ENCODE data around the gene GPC1.
A peak's percentile ranks its signal among the peaks of the same experiment; 100 is the strongest.
"Not testable (repeated sequence)": the region's sequence is repeated elsewhere in the genome, so short reads cannot be mapped to it uniquely, and the experiment has no call there.

GPC1 gene, protein sequence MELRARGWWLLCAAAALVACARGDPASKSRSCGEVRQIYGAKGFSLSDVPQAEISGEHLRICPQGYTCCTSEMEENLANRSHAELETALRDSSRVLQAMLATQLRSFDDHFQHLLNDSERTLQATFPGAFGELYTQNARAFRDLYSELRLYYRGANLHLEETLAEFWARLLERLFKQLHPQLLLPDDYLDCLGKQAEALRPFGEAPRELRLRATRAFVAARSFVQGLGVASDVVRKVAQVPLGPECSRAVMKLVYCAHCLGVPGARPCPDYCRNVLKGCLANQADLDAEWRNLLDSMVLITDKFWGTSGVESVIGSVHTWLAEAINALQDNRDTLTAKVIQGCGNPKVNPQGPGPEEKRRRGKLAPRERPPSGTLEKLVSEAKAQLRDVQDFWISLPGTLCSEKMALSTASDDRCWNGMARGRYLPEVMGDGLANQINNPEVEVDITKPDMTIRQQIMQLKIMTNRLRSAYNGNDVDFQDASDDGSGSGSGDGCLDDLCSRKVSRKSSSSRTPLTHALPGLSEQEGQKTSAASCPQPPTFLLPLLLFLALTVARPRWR
- 0 to 1.7 (median 1.3) reads per million in 4 donors for total RNA-seq

DNA sequence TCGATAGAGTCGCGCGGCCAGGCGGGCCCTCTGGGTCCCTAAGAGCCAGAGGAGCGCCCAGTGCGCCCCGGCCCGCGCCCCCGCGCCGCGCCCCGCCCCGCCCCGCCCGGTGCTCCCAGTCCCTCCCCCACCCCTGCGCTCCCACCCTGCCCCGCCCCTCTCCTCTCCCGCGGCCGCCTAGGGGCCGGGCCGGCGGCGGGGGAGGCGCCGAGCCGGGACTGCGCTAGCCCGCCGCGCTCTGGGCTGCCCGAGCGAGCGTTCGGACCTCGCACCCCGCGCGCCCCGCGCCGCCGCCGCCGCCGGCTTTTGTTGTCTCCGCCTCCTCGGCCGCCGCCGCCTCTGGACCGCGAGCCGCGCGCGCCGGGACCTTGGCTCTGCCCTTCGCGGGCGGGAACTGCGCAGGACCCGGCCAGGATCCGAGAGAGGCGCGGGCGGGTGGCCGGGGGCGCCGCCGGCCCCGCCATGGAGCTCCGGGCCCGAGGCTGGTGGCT lies at the start of gene GPC1:
Gene GPC1 (plus strand): TSS at position 207 of the 491 bp plus-strand sequence. CDS start 256 bp downstream, at position 463.
- peak; percentile 29 to 61 (median 45) for DNase-seq

DNA sequence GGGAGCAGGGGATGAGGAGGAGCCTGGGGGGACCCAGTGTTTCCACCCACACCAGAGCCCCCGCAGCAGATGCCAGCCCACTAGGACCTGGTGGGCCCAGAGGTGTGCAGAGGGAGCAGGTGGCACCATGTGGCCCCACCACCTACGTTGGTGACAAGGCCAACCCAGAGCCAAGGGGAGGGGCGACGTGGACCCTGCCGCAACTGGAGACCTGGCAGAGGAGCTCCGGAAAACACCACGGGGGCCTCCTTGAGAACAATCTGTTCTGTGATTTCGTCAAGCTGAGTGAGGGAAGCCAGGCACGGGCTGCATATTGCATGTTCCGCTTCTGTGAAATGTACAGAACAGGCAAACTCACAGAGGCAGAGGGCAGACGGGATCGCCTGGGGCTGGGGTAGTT lies 49.1 kb upstream of the GPC1 start:
- peak in 1 of 5 donors; percentile 1 for DNase-seq

DNA sequence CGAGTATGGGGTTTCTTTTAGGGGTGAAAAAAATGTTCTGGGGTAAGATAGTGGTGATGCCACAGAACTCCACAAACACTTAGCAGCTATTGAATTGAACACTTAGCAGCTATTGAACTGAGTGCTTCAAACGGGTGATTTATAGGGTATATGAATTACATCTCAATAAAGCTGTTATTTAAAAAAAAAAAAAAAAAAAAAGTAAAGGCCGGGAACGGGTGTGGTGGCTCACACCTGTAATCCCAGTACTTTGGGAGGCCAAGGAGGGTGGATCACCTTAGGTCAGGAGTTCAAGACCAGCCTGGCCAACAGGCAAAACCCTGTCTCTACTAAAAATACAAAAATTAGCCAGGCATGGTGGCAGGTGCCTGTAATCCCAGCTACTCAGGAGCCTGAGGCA lies 48.7 kb upstream of the GPC1 start:
- DNase-seq, result not testable (repeated sequence)

DNA sequence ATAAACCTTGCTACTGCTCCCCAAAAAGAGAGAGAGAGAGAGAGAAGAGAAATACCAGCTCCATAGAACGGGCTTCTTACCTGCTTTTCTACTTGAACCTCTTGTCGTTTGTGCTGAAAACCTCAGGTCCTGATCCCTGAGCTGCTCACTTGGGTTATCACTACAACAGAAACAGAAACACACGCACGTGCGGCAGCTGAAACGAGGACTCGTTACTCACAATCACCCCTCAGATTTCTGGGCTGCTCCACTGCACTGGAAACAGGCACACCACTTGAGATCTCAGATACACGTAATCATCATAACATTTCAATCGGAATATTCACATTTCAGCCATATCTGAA lies 48.2 kb upstream of the GPC1 start:
- DNase-seq, result no peak

DNA sequence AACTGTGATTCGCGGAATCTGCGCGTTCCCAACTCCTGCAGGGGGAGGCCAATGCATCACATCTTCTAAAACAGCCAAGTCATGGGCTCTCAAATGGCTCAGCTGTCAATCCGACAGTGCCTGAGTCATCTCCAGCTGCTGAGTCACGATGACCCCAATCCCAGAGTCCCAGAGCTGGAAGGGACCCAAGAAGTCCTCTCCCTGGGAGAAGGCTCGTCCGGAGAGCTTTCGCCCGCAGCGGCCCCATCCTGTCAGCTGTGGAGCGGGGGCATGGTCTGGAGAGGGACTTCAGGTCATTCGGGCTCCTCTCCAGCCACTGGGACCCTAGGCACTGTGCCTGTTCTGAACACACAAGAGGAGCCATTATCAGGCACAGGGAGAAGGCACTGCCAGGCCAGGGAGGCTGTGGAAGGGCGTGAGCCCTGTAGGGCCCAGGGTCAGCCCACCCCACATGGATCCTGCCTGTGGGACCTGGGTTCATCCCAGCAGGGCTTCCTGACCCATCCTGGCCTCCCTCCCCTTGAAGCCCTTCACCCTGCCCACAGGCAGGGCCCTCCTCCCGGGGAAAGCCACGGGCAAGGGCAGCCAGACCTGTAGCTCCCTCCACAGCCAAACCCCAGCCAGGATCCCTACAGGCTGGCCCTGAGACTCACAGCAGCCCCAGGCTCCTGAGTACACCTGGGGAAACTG lies 47.6 kb upstream of the GPC1 start:
- peak in 2 of 5 donors; percentile 5 to 8 for DNase-seq

DNA sequence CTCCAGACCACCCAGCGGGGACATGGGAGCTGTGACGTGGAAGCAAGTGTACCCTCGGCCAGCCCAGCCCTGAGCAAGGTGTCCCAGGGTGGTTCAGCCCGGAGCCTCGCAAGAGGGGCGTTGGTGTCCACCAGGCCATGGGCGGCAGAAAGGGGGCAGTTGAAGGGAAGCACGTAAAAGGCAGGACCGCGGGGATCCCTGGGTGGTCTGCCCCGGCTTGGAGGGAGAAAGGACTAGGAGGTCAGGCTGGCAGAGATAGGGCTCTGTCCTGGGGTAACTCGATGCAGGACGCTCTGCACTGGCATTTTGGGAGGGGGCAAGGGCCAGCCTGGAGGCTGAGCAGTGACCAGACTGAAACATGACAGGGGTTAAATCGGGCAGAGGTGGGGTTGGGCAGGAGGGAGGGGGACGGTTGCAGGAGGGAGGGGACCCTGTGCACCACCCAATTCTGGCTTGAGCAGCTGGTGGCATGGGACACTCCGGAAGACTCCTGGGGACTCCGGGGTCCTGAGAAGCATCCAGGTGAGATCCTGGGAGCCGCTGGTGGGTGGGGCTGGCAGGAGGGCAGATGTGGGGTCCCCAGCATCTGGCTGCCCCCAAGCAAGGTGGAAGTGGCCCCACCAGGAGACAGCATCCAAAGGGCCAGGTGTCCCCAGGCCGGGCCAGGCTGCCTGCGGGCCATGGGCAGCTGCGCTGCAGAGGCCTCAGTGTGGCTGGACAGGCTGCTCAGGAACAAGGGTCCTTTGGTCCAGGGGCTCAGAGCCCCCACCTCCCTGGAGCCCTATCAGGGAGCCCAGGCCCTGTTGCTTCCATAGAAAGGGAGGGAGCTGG lies 46.8 kb upstream of the GPC1 start:
- DNase-seq, result peak in 2 of 5 donors; percentile 5 to 6

DNA sequence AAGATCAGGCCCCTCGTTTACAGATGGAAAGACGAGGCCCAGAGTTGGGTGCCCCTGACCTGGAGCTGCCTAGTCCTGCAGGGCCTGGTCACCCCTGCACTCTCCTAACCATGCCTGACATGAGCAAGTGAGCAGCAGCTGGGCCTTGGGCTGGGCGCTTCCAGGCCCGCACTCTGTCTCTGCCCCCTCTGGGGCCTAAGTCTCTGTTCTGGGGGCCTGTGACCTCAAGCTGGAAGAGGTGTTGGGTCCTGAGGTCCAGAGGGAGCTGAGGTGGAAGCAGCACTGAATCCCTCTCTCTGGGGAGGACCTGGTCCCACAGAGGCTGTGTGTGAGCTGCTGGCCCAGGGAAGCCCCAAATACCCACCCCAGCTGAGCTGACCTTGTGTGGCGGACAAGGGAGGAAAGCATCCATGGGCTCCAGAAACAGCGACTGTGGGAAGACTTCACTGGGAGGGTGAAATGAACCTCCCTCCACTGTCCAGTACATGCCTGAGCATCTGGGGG lies 46.1 kb upstream of the GPC1 start:
- DNase-seq, result peak in 1 of 5 donors; percentile 4

DNA sequence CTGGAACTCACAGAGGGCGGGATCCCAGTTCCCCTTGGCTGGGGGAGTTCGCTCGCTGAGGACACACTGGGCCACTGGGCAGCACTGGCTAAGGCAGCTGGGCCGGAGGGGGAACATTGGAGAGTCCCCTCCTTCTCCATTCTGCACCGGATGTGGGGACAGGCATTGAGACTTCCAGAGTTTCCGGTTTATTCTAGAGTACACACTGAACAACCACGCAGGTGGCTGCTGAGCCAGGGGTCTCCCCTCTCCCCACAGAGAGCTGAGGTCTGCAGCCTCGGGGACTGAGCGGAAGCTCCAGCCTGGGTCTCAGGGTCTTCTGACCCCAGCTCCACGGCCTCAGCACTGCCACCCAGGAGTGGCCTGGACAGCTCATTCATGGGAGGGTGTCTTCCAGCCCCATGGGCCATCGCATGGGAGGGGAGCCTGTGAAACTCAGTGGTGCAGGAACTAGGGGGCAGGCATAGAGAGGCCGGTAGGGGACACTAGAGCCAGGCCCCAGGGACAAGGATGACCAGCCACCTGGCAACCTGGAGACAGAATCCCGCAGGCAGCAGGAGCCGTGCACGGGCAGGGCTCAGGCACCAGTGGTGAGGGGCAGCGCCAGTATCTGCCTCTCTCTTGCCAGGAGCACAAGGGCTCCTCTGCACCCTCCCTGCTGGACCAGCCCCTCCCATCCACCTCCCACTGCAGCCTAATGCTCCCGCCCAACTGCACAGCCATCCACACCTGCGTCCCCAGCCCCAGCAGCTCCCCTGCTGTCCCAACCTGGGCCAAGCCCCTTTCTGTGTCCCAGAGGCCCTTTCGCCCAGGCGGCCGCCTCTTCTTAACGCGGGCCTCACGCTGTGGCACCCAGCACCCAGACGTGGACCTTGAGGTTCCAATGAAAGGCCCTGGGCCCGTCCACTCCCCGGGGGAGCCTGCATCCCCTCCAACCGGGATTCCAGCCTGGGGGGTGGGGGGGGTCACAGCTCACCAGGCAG lies 45.1 kb upstream of the GPC1 start:
- DNase-seq, result peak in 2 of 5 donors; percentile 6 to 10

DNA sequence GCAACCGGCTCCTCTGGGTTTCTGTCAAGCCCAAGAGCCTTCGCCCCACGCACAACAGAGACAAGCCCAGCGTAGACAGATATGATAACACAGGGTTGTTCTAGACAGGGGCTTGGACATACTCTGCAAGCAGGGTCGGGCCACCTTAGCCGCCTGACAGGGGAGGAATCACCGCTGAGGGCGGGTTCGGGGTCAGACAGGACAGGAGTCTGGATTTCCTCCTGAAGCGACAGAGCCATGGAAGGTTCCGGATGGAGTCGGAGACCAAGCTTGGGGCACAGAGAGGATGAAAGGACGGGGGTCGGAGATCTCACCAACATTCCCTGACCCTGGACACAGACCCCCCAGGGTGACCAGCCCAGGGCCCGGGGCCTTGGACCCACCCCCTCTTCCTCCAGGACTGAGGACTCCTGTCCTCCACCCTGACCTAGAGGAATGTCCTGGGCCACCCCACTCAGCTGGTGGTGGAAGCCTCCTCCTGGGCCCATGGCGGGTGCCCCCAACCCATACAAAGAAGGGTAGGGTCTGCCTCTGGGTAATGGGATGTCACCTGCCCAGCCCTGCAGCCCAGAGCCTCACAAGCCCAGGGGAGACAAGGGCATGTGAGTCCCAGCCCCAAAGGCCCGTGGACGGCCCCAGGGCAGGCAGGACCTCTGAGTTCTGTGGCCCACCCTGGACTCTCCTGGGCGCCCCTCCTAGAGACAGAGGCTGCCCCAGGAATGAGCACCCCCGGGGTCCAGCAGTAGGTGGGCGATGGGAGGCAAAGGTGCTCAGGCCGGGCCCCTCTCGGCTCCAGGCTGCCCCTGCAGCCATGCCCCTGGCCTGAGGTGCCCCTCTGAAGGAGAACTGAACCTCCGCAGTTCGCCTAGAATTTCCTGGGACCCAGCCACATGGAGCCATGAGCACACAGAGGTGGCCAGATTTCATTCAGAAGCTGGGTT lies 44.1 kb upstream of the GPC1 start:
- DNase-seq, result peak in 2 of 5 donors; percentile 6 to 10

DNA sequence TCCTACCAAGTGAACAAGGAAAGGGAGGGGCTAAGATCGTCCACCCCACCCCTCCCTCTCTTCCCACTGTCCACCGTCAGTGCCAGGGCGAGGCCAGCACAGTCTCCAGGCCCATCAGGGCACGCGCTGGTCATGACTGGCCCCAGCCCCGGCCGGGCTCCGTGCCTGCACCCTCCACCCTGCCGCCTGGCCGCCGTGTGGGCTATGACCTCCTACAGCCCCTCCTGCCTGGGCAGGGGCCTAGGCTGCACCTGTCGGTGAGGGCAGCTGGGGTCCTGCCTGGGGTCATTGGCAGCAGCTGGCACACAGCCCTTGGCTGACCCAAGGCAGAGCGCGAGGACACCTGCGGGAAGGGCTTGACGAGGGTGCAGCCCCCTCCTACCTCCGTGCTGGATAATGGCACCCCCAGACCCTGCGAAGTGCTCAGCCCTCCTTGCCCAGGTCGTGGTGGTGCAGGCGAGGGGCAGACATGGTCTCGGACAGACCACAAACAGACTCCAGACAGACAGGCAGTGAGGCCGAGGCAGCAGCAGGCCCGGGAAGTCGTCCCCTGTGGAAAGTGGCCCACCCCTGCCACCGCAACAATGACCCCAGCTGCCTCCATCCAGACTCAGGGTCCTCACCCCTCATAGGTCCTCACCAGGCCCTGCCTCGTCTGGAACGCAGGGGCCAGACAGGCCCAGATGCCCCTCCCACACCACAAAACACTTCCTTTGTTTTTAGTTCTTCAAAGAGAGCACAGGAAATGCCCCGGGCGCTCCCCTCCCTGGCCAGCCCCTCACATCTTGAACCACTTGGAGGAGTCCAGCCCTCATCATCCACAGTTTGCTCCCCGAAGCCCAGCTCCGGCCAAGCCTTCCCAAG lies 43.1 kb upstream of the GPC1 start:
- peak in 2 of 5 donors; percentile 5 to 8 for DNase-seq

DNA sequence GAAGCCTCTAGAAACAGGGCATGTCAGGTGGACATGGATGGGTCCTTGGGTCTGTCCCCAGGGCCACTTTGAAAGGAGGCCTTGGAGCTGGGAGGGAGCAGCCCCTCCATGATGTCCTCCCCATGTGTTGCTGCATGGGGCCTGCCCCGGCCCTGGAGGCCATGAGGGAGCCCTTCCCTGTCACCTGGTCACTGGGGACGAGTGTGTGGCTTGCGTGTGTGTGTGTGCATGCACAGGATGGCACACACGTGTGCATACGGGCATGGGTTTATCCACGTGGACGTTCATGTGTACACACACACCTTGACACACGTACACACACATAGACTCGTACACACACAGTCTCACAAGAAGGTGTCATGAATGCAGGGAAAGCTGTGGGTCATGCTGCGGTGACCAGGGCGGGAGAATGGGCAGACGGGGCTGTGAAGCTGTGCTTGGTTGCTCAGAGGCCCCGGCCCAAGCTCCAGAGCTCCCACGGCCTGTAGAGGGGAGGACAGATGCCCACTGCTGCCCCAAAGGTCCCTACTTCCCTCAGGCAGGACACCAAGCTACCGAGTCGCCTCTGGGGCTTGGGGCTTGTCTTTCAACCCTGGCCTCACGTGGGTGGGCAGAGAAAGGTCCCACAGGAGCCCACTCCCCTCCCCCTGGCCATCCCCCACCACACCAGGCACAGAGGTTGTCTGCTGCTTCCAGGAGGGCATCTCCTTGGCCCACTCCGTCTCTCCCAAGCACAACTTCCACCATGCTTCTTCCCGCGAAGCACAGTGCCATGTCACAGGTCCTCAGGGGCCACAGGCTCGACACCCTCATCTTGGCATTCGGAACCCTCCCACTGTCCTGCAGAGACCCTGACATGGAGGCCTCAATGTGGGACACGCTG lies 42.3 kb upstream of the GPC1 start:
- peak in 2 of 5 donors; percentile 3 to 7 for DNase-seq

DNA sequence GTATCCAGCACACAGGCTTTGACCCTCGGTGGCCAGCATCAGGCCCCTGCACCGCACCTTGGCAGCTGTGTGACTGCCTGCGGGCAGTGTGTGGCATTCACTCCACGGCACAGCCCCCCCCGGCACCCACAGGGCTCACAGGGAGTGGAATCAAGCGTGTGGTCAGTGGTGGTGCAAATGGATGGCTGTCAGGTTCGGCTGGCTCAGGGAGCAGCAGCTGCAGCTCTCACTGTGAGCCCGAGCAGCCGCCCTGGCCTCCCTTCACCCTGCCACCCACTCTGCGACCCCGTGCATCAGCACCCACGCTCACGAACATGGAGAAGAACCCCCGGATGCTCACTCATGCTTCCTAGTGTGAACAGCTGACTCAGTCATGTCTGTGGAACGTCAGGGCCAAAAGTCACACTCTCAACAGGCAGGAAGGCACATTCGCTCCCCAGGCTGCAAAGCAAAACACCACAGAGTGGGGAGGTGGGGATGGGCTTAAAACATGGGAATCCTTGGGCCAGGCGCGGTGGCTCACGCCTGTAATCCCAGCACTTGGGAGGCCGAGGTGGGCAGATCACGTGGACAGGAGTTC lies 41.5 kb upstream of the GPC1 start:
- peak in 1 of 5 donors; percentile 8 for DNase-seq

DNA sequence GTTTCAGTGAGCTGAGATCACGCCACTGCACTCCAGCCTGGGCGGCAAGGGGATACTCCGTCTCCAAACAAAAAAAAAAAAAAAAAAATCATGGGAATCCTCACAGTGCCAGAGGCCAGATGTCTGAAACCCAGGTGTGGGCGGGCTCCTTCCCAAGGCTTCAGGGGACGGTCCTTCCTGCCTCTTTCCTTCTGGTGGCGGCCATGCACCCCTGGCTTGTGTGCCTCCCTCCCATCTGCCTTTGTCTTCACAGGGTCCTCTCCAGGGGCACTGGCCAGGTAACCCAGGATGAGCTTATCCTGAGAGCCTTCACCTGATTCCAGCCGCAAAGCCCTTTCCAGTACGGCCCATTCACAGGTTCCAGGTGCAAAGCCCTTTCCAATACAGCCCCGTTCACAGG lies 40.9 kb upstream of the GPC1 start:
- DNase-seq, result no peak

DNA sequence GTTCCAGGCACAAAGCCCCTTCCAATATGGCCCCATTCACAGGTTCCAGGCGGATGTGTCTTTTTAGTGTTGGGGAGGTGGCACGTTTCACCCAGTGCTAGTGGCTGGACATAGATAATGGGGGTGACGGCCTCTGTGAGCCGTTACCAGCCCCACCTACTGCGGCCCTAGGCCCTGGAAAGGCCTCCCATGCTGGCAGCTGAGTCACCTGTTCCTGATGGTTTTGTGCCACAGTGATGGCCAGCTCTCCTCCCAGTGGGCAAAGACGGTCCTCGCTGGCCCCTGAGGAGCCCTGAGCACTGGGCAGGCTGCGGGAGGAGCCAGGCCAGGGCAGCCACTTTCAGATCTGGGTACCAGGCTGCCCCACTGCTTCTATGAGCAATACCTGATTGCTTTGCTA lies 40.0 kb upstream of the GPC1 start:
- no peak for DNase-seq

DNA sequence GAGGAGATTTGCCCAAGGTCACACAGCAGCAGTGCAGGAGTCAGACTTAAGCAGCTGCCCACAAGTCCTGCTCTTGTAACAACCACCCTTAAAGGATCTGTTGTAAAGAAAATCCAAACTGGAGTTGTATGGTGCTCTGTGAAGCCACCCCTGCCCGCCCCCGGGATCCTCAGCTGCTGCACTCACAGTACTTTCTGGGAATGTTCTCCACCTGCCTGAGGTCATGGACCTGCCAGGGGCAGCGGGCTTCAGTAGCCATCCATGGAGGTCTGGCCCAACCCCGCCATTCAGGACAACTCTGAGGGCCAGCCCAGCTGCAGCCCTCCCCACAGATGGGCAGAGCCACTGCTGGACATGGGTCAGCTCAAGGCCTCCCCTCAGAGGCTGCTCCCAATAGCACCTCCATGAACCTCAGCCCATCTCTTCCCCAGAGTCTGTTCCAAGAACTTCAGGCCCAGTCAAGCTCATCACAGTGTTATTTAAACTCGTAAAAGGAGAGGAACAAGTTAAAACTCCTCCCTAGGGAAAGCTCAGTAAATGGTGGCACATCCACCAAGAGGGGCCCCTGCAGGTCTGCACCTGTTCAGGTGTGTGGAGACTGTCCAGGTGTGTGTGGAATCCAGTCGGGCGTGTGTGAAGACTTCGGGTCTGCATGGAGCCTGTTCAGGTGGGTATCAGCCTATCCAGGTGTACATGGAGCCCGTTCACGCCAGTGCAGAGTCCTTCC lies 39.4 kb upstream of the GPC1 start:
- DNase-seq, result no peak

DNA sequence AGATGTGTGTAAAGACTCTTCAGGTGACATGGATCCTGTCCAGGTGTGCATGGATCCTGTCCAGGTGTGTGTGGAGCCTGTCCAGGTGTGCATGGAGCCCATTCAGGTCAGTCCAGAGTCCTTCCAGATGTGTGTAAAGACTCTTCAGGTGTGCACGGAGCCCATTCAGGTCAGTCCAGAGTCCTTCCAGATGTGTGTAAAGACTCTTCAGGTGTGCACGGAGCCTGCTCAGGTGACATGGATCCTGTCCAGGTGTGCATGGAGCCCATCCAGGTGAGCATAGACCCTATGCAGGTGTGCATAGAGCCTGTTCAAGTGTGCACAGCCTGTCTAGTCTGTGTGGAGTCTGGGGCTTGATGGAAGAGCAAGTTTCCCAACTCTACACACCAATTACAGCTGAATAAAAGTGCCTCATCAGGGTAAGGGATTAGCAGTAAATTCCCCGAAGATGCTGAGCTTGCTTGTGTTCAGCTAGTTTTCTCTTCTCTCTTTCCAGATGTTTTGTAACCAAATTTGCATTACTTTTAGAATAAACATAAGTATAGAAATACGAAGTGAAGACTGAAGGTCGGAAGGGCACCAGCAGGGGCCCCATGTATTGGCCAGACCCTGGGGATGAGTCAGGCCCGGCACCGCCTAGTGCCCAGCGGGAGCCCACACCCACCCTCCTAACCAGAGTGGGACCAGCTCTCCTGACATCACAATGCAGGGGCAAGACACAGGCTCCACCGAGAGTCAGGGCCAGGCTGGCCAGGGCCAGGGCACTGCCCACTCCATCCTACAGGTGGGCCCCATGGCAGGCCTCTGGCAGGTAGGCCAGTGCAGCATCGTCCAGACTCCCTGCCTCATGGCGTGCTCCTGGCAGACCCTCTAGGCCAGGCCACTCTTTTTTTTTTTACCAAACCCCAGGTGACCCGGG lies 38.6 kb upstream of the GPC1 start:
- no peak for DNase-seq

Data from T-helper 1 cell (primary cell).